Putamen (tissue), 1 donor: ENCODE data around the gene PTGS2.
"Not testable (repeated sequence)": the region's sequence is repeated elsewhere in the genome, so short reads cannot be mapped to it uniquely, and the experiment has no call there.

Experiments
- DNase-seq: peaks from one replicate; pipeline ENCODE4 v3.0.0-alpha.2; 2016; ENCODE audit warnings: low spot score

The PTGS2 gene

DNA sequence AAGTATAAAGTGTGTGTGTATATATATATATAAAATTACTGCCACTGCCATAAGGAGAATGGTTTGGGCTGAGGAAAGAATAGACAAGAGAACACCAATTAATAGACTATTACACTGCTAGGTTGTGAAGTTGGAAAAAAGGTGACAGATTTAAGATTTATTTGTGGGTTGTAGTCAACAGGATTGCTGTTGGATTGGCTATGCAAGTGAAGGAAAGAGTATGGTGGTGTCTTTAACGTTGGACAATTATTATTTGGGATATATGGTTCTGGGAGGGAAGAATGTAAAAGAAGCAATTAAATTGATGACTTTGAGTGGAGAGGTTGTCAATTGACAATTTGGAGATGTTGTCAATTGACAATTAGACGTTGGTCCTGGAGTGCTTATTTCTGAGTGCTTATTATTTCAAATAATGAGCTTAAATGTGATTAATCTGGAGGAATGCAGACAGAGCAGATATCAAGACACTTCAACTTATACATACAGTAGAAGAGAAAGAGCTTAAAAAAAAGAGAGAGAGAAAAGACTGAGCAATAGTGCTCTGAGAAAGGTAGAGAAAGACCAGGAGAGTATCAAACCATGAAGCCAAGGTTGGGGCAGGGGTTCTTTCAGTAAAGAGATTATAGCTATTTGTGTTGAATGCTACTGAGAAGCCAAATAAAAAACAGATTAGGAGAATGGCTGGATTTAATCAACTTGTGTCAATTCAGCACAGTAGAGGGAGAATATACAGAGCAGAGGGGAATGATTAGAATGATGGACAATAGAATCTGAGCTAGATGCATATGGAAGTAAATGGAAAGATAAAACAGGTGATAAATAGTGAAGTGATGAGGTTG, 9.7 kb downstream of the PTGS2 start:
- DNase-seq: no peak

DNA sequence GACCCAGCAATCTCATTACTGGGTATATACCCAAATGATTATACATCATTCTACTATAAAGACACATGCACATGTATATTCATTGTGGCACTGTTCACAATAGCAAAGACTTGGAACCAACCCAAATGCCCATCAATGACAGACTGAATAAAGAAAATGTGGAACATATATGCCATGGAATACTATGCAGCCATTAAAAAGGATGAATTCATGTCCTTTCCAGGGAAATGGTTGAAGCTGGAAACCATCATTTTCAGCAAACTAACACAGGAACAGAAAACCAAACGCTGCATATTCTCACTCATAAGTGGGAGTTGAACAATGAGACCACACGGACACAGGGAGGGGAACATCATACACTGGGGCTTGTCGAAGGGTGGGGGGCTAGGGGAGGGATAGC, 10.4 kb downstream of the PTGS2 start:
- DNase-seq: not testable (repeated sequence)

DNA sequence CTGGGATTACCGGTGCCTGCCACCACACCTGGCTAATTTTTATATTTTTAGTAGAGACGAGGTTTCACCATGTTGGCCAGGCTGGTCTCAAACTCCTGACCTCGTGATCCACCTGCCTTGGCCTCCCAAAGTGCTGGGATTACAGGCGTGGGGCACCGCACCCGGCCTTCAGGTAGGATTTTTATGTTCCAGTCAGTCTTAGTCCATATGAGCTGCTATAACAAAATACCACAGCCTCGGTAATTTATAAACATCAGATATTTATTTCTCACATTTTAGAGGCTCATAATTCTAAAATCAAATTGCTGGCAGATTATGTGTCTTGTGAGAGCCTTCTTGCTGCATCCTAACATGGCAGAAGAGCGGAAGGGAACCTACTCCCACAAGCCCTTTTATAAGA, 16.0 kb downstream of the PTGS2 start:
- not testable (repeated sequence) for DNase-seq

DNA sequence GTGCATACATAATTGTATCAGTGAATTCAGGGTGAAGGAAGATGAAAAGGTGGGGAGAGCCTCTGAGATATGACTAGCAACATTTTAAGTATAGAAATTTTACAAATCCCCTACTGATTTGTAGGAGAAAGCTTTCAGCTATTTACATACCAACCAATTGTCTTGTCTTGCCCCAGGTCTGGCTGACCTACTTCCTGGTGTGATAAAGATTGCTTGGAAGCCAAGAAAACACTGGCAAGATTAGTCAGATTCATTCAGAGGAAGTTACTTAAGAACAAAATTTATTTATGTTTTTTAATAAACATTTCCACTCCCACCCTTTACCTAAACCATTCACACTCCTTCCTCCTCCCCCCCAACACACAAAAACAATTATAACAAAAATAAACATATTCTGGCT, 17.5 kb downstream of the PTGS2 start:
- DNase-seq: no peak

DNA sequence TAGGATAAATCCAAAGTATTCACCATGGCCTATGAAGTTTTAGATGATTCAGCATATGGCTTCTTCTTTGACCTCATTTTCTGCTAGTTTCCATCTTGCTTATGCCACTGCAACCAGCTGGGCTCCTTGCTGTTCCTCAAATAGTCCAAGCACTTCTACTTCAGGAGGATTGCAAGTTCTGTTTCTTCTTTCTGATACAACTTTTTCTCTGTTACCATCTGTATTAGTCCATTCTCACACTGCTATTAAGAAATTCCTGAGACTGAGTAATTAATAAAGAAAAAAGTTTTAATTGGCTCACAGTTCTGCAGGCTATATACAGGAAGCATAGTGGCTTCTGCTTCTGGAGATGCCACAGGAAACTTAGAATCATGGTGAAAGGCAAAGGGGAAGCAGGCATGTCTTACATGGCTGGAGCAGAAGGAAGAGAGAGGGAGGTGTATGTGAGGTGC, 20.3 kb downstream of the PTGS2 start:
- DNase-seq: no peak

DNA sequence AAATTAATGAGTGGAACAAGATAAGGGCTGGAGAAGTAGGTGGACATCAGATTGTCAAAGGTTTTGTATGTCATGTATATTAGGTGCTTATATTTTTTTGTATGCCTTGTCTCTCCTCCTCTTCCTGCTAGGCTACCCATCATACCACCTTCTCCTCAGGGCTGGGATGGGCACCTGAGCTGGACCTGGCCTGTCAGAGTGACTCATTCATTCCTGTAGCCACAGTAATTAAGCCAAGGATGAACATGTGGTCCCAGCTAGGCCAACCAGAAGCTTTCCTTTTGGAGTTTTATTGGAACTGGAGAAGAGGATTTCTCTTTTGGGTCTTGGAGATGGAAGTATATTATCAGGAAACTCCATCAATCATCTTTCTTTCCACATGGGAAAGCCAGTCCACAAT, 21.2 kb downstream of the PTGS2 start:
- no peak for DNase-seq

DNA sequence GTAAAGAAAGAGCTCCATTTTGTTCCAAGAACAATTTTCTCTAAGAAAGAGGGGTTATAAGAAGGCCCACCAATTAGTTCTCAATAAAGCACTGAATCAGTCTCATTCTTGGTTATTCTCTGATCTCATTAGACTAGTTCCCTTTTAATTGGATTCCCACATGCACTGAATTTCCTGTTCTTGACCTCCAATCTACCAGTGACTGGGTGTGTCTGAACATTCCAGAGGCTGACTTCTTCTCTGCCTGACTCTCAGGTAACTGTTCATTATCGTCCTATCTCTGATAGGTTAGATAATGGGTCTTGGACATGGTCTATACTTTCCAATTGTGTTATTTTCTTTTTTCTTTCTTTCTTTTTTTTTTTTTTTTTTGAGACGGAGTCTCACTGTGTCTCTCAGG, 22.7 kb downstream of the PTGS2 start:
- no peak for DNase-seq

DNA sequence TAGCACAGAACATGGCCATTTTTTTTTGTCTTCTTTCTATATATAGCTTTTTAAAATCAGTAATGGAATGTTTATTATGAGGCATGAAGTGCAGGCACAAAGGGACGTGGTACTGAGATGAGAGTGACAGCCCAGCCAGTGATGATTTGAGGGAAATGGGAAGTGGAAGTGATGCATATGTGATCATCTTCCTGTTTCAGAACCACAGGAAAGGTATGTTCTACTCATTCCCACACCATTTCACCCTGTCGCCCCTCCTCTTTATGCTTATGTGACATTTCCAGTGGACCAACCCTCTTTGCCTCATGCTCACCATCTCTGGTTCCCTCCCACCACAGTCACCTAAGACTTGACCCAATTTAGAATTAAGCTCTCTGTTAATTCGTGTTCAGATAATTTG, 24.3 kb downstream of the PTGS2 start:
- no peak for DNase-seq

DNA sequence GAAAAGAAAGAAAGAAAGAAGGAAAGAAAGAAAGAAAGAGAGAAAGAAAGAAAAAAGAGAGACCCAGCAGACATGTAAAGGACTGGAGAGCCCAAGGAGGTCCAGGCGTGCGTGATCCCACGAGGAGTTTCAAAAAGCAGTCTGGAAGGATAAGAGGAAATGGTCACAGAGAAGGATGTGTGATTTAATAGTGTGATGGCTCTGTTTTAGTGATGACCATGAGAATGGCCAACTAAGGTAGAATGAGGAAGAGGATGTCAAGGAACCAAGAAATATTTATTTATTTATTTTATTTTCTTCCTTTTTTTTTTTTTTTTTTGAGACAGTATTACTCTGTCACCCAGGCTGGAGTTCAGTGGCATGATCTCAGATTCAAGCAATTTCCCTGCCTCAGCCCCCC, 25.5 kb downstream of the PTGS2 start:
- DNase-seq: no peak

DNA sequence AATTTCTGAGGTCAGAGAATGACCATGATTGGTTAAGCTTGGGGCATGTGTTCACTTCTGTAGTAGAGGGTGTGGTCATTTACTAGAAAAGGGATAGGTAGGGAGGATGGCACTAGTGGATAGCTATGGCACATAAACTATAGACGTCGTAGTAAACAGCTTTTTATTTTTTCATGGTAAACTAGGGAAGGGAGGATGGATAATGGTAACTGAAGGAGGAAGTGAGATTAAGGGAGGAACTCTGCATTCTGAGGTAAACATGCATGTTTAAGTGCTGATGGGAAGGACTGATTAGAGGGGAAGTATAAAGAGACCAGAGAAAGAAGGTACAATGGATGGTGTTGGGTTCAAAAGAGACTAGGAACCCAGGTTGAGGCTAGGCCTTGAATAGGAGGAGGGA, 26.9 kb downstream of the PTGS2 start:
- DNase-seq: no peak

DNA sequence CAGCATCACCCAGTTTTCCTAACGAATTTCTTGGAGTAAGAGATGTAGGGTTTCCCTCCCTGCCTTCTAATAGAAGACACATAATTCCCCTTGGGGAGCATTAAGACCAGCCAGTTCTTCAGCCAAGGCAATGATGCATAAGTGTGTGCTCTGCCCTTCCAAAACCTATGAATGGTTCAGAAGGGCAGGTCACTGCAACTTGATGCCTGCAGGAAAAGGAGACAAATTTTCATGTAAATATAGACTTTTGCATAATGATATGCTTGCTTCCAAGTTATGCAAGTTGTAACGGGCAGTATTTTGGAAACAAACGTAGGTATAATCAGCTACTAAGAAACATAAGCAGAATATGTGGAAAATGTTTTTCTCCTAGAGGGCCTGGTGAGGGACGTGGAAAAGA, 31.6 kb downstream of the PTGS2 start:
- DNase-seq: no peak

DNA sequence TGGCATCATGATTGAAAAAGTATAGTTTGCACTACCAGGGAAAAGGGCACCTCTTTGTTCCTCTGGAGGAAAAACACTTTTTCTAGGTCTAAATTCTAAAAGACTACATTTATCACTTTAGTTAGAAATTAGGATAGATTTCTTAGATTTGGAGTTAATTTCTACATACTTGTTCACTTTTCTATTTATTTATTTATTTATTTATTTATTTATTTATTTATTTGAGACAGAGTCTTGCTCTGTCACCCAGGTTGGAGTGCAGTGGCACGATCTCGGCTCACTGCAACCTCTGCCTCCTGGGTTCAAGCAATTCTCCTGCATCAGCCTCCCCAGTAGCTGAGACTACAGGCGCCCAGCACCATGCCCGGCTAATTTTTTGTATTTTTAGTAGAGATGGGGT, 32.2 kb downstream of the PTGS2 start:
- DNase-seq: not testable (repeated sequence)

DNA sequence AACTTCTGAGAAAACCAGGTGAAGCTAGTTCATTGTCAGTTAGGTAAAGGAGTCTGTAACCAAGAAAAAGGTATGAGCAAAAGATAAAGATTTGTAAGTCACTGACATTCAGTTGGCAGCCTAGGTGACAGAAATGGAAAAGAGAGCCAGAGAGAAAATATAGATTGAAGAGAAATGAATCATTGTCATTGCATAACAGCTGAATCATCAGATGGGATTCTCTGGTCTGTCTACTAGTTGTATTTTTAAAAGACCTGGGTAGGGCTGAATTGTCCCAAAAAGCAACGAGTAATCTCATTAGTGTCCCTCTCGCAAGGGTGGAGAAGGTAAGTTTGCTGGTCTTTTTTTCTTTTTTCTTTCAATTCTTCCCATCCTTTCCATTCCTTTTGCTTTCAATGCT, 36.6 kb downstream of the PTGS2 start:
- peak; percentile 56 for DNase-seq

DNA sequence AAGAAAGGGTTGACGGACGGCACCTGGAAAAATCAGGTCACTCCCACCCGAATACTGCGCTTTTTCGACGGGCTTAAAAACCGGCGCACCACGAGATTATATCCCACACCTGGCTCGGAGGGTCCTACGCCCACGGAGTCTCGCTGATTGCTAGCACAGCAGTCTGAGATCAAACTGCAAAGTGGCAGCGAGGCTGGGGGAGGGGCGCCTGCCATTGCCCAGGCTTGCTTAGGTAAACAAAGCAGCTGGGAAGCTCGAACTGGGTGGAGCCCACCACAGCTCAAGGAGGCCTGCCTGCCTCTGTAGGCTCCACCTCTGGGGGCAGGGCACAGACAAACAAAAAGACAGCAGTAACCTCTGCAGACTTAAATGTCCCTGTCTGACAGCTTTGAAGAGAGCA, 42.7 kb downstream of the PTGS2 start:
- DNase-seq: not testable (repeated sequence)

DNA sequence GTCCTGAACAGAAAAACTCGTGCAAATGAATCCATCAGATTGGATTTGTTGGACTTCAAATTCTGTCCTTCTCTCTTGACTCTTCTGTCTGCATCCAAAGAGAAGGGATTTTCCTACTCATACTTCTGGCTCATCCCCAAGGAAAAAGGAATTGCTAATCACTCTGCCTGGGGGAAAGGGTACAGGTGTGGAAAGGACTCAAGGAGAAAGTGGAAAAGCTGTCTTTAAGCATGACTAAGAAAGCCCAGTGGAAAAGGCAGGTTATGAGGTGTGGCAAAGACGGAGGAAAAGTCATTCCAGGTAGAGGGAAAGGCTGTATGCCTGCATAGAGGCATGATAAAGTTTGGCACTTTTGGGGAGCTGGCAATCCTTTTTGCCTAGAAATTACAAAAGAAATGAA, 43.4 kb downstream of the PTGS2 start:
- DNase-seq: no peak

DNA sequence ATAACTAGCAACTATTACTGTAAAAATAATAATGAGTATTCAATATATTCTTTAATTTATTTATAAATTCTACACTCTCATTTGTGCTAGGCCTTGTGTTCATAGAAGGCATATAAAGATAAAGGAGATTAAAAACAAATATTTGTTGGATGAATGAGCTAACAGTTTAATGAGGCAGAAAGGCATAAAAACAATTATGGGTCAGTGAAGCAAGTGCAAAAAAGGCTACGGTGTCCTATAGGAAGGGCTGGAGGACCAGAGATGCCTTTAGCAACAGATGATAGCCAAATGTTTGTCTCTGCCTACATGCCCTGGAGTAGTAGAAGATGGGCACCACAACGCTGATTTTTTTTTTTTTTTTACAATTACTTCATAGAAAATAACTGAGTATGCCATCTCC, 45.7 kb downstream of the PTGS2 start:
- no peak for DNase-seq

DNA sequence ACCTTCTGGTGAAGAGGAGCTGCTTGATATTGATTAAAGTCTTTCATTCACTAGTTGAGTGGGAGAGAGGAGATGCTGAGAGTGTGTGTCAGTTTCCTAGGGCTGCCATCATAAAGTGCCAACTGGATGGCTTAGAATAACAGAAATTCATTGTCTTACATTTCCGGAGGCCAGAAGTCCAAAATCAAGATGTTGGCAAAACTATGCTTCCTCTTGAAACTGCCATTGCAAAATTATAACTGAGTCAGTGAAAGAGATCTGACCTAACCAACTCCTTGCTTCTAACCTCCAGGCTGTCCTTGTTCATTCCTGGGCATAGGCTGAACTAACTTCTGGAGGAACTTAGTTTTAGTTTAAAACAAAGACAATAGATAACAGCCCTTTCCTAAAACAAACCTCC, 47.1 kb downstream of the PTGS2 start:
- DNase-seq: no peak

DNA sequence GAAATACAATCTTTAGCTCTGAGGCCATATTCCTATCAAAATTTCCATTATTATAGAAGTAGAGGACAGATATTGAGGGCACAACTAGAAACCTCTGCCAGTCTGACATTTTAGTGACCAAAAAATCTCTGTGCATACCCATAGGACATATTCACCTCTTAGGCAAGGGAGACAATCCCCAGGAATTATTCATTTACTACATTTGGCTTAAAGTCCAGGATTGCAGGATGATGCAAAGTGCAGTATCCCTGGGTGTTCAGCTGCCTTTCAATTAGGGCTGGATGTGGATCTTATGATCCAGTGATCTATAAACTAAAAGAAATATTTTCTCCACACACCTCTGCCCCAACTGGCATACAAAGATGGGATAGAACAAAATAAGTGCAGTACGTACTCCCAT, 50.9 kb downstream of the PTGS2 start:
- DNase-seq: no peak

DNA sequence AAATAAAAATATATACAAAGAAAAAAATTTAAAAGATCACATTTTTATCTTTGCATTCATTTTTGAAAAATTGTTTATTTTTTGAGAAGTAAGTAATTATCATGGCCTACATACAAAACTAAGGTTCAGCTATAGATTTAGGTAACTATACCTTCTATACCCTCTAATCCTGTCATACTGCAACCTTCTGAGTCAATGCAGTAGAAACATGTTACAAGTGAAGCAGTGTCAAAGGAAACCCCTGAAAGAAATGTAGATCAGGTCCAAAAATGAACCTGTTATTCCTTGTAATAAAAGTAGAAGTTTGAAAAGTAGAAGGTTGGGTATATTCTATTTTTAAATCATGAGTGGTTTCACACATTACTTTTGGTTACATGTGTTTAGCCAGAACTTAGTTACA, 51.3 kb downstream of the PTGS2 start:
- DNase-seq: no peak

DNA sequence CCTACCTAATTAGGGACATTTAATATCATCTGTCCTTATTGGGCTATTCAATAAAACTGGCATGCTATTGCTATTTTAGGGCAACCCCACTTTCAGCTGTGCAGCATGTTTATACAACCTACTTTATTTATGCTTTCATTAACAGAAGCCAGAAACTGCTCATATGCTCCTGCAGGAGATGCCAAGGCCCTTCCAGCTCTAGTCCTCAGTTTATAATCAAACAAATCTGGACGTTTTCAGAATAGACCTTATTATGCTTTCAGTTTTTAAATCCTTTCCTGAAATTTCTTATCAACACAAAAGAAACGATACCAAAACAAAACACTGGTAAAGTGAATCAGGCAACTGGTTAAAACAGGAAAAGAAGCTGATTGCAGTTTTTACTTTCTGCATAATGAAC, 53.2 kb downstream of the PTGS2 start:
- DNase-seq: no peak

DNA sequence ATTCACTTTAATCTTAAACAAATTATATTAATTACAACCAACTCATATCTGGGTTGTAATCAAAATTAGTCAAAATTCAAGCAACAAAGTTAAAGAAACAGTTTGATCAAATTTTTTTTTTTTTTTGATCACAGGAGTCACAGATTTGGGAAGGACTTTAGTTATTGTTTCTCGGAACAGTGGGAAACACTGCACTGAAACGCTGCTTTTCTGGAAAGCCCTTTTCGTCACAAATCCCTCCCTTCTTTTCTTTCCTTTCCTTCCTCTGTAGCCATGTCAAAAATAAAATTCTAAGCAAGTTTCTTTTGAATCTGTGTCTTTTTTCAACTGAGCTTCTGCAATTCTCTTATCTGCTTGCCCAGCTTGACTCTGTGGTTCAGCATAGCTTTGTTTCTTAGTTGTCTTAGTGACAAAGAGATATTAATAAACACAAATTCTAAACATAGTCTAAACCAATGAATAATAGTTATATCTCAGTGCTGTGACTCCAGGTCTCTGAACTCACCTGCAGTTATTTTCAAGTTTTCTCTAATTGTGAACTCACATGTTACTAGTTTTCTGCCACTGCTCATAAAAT, 53.8 kb downstream of the PTGS2 start:
- DNase-seq: no peak

DNA sequence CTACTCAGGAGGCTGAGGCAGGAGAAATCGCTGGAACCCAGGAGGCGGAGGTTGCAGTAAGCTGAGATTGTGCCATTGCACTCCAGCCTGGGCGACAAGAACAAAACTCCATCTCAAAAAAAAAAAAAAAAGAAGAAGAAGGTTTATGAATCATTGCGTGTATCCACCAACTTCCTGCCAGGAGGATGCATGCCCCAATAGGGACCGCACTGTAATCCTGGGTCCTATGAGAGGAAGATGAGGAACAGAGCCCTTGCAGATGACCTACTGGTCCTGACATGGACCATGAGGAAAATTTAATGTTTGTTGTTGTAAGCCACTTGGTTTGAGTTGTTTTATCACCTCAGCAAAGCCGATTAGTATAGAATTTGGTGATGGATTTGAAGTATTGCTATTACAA, 56.7 kb downstream of the PTGS2 start:
- no peak for DNase-seq
